GDM1 (cell line): Measurements from ENCODE around the gene HOXA4.

Source experiments
- DNase-seq: peaks from one replicate; lab custom pipeline; 2025; lab: John Stamatoyannopoulos, UW

HOXA4 gene

DNA sequence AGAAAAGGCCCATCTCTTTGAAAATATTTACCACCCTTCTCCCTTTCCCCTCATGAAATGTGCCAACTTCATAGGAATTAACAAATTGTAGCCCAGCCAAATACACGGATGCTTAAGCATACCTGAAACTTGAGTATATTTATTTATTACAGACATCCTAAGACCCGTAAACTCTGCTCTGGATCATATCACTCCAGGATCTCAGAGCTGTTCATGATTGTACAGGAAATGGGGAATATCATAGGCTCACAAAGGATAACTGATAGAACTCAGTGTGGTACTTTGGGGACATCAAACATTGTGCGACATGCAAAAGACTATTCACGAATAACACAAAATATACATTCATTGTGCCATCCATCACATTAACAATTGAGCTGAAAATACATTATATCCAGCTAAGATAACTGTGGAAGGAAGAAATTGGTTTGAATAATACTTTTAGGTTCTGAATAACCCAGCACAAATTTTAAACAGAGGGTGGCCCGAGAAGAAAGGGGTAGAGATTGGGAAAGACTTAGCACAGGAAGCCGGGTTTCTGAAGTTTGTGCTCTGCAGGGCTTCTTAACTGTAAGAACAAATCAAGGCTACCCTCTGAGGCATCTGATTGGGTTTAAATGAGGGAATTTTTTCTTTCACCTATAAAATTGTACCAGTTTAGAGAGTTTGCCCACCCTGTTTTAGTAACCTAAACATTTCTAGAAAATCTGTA lies 37.2 kb downstream of the HOXA4 start:
- DNase-seq, result no peak

GRCh38 chr7:27092819-27093110 lies 37.8 kb downstream of the HOXA4 start:
- no peak for DNase-seq

- DNase-seq, result no peak
Observed at GRCh38 chr7:27091941-27092818, 38.4 kb downstream of the HOXA4 start.

DNA sequence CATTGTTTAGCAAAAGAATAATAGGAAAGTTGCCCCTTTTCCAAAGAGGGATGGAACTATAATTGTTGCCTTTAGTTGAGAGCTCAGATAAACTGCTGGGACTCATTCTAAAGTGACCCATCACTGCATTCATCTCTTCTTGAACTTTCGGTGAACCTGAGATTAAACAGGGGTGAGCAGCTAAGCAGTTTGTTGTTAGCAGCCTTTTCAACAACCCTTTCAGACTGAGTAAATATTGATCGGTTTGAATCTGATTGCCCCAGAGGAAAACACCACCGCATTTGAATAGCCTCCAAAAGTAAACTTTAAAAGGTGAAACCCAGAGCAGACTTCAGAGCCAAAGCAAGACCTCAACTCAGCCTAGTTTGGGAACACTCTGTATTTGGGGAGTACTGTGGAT lies 39.5 kb downstream of the HOXA4 start:
- DNase-seq, result no peak

- no peak for DNase-seq
Observed at GRCh38 chr7:27088002-27088922, 42.3 kb downstream of the HOXA4 start.

GRCh38 chr7:27083646-27084045 lies 46.9 kb downstream of the HOXA4 start:
- DNase-seq, result no peak

DNA sequence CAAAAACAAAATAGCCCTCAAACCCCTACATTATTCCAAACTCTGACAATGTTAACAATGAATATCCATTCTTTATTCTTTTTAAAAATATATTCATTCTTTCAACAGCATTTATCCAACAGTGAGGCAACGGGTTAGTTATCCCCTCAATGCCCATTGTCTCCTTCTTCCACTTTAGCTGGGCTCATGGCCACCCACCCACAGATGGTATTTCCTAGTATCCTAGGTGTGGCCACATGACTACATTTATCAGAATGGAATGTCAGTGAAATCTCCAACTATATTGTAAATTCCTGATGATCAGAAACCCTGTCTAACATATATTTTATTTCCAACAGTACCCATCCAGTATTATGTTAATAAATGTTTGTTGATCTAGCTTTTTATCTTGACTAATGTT lies 48.4 kb downstream of the HOXA4 start:
- DNase-seq, result no peak

DNA sequence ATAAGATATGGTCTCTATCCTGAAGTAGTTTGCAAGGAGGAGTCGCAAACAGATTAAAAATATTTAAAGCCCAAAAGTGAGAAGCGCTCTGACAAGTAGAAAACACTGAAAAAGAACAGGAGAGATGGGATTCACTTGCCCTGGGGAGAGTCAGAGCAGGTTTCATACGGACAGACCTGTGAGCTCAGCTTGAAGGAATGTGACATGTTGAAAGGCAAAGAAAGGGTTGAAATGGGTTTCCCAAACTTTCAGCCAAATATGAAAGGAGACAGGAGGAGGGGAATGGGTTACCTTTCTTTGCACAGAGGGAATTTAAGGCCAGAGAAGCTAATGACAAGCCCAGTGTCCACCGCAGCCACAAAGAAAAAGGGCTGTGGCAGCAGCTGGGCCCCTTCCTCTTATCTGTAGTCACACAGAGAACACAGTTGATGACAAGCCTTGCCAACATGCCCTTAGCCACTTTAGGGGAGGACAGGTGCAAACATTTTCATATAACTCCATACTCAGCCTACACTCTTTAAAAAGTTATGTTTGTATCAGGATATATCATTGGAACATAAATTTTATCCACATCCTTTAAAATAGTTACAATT lies 49.6 kb downstream of the HOXA4 start:
- no peak for DNase-seq

DNA sequence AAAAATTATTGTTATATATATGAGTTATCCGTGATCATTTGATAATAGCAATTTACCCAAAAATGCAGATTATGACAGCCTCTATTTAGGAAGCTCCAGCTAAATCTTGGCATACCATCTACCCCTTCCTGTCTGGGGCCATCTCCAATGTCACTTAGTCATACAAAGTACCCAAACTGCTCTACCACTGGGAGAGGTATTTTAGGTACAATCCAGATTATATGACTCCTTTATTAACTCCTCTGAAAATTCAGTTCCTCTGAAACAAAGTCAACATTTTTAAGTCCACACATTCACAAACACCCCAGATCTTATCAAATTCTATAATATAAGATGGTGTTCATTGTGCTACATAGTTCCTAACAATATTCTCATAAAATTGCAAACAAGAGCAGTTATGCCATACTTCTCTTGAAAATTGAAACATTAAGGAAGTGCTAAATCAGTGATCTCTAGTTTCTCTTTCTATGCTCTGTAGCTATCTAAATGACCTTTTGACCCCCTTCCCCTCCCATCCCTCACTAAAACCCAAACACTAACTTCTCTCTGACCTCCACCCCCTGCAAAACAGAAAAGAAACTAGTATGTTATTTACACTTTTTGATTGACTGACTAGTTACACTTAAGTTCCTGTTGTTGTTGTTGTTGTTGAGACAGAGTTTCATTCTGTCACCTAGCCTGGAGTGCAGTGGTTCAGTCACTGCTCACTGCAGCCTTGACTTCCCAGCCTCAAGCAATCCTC lies 51.2 kb downstream of the HOXA4 start:
- no peak for DNase-seq

- DNase-seq, result no peak
Observed at GRCh38 chr7:27078616-27079233, 51.8 kb downstream of the HOXA4 start.
